Adipose tissue (tissue), 3 donors: Measurements from ENCODE around the gene GAGE12J. TPM values are rescaled to one million over a fixed set of nuclear protein-coding genes. Genes with fewer than 3 reads are reported as not detected.
"Not testable (repeated sequence)": the region's sequence is repeated elsewhere in the genome, so short reads cannot be mapped to it uniquely, and the experiment has no call there.

Experiments
- H3K27ac ChIP-seq: one replicate; pipeline ENCODE4 v1.5.1; 2013; ENCODE audit warnings: low read depth, low read length
- WGBS, 3 donors: extraction: QIAGEN DNeasy Blood & Tissue Kit; methylation state at CpG; one replicate each; pipeline ENCODE4 v1.1.7; 2013; 5-methylcytosine and 5-hydroxymethylcytosine counted together
- polyA plus RNA-seq, 3 donors: library from polyadenylated mRNA; stranded (reverse); fragments of 200-250 nt; gene quantifications; one replicate each; pipeline ENCODE4 v1.2.3, GENCODE V29; 2013
- donor health status: healthy with polysubstance abuse.
- donor health status: Bipolar disorder and iron deficiency.
- donor health status: healthy.

GAGE12J gene
- polyA plus RNA-seq, 3 donors: not detected

DNA sequence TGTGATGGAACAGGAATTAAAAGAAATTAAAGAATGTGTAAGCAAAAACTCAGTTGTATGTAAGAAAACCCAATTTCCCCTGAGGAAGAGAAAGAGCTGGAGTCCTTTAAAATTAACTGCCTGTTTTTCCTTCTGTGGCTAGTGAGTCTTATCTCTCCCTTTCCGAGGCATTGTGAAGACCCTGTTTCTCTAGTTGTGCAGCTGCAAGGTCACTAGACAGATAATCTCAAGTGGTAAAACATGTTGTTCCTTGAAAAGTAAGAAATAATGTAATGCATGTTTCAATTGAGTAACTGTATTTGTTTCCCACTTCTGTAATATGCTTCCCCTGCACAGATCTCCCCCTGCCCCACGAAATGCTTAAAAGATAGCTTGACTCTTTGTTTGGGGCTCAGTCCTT, 14.1 kb upstream of the GAGE12J start:
- not testable (repeated sequence) for H3K27ac ChIP-seq
- WGBS, 3 donors: 39 to 59% (median 46%) methylated on average over 2 of the region's 2 CpGs

DNA sequence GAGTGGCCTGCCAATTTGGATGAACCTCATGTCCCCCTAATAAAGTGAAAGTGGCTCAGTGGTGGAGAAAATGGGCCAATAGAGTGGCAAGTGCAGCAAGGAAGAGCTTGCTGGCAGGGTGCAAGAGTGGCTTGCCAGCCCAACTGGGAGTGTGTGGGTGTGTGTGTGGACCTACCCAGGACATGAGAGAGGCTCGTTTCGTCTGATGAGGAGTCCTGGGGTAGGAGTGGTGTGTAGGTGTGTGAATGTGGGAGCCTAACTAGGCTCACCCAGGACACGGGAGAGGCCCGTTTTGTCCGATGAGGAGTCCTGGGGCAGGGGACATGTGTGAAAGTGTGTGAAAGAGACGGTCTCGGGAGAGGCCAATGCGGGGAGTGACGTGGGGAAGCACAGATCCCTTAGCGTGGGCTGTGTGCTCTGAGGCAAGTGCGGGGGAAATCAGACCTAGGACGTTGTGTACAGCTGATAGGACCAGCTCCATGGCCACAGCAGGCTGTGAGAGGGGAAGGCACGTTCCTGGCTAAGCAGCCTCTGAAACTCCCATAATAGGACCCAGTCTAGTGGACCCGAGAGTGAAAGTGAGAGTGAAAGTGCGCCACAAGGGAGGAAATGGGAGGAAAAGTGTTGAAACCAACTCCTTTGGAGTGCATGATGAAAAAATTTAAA, 13.1 kb upstream of the GAGE12J start:
- H3K27ac ChIP-seq: no peak overlapping the region
- WGBS, 3 donors: 40 to 70% (median 57%) methylated on average over 14 to 15 of the region's 15 CpGs

DNA sequence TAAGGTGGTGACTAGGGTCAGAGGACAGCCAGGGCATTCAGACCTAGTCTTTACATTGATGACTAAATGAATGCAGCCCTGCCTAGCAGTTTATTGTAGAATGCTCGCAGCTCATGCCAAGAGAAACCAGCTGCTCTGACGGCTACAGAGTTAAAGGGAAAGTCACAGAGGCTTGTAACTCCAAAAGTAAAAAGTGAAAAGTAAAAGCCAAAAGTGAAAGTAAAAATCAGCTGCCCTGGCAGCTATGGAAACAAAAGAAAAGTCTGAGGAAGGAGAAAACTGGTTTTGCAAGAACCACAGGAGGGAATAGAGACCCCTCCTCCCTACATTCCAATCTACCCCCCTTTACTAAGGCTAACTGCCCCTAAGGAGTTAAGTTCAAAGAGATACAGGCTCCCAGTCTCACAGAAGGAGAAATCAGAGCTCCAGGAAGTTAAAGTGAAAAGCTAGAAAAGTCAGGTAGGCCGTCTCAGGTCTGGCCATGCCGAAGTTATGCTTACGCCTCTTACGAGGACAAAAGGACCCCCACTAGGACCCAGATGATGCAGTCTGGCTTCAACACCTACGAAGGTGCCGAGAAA, 12.3 kb upstream of the GAGE12J start:
- no peak overlapping the region for H3K27ac ChIP-seq
- 3 to 20% (median 8%) methylated on average over 8 of the region's 8 CpGs for WGBS, 3 donors

DNA sequence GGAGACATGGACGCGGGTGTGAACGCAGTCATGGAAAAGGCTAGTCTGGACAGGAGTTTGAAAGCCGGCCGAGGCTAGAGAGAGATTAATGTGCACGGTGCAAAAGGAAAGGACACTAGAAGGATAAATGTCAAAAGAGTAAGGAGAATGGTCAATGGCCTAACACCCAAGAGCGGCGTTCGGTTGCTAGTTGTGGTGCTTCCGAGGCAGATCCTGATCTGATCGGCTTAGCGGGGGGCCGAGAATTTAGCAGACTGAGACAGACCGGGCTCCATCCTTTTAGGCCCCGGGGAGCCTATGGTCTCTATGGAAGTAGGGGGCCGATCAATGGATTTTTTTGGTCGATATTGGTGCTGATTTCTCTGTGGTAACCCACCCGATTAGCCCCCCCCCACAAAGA, 11.5 kb upstream of the GAGE12J start:
- 80 to 84% (median 83%) methylated on average over 17 to 18 of the region's 18 CpGs for WGBS, 3 donors
- H3K27ac ChIP-seq: no peak overlapping the region

DNA sequence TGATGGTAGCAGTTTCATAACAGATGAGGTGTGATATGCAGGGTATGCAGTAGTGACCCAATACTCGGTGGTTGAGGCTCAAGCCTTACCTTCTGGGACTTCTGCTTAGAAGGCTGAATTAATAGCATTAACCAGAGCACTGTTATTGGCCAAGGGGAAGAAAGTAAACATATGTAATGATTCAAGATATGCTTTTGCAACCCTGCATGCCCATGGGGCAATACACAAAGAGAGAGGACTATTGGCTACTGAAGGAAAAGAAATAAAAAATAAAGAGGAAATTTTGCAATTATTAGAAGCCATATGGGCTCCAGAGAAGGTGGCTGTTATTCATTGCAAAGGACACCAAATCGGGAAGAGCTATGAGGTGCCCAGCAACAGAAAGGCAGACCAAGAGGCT, 9.7 kb upstream of the GAGE12J start:
- 57 to 89% (median 65%) methylated on average over 2 of the region's 2 CpGs for WGBS, 3 donors
- H3K27ac ChIP-seq: no peak overlapping the region

DNA sequence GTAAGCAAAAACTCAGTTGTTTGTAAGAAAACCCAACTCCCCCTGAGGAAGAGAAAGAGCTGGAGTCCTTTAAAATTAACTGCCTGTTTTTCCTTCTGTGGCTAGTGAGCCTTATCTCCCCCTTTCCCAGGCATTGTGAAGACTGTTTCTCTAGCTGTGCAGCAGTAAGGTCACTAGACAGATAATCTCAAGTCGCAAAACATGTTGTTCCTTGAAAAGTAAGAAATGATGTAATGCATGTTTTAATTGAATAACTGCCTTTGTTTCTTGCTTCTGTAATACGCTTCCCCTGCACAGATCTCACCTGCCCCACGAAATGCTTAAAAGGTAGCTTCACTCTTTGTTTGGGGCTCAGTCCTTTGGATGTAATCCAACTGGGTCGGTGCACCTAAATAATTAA, 5.8 kb upstream of the GAGE12J start:
- no peak overlapping the region for H3K27ac ChIP-seq
- 53 to 76% (median 64%) methylated on average over 4 of the region's 4 CpGs for WGBS, 3 donors

DNA sequence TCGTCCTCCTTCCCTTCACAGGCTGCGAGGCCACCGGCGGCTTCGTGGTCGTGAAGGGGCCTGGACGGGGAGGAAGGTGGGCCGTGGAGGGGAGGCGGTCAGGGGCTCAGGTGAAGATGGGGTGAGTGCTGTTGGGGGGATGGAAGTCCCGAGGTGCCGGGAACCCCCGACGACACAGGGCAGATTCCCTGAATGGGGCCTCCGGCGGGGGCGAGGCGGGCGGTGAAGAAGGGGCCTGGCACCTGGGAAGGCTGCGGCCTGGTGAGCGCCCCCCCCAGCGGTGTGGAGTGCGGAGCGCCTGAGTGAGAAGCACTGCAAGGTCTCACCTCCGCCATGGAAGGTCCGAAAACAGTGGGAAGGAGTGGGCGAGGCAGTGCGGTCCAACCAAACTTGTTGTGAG, 429 bp downstream of the GAGE12J start:
- WGBS, 3 donors: no CpG with 5 or more reads among the region's 27 CpGs

DNA sequence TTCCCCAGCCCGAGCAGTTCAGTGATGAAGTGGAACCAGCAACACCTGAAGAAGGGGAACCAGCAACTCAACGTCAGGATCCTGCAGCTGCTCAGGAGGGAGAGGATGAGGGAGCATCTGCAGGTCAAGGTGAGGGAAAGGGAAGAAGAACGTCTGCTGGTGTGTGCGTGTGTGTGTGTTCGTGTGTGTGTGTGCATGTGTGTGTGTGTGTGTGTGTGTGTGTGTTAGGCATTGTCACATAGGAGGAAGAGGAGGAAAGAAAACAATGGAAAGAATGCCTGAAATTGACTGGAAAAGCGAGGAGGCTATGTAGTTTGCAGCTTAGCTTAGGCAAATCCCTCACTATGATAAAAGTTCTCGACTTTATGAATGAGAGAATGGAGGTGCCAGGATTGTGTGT, 1.9 kb downstream of the GAGE12J start:
- not testable (repeated sequence) for H3K27ac ChIP-seq
- WGBS, 3 donors: 100% methylated on average over 1 of the region's 7 CpGs; no CpG with 5 or more reads in 2 of the 3 donors

More for the DNA sequence above, 429 bp downstream of the GAGE12J start:
- not testable (repeated sequence) for H3K27ac ChIP-seq

DNA sequence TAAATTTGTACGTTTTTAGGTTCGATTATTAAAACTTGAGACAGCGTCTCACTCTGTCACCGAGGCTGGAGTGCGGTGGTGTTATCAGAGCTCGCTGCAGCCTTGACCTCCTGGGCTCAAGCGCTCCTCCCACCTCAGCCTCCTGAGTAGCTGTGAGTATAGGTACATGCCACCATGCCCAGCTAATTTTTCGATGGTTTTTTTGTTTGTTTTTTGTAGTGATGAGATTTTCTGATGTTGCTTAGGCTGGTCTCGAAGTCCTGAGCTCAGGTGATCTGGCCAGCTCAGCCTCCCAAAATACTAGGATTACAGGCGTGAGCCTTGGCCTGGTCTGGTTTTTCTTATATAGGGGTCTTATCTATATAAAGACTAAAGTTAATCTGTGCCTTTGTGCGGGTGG, 8.6 kb downstream of the GAGE12J start:
- 76 to 95% (median 89%) methylated on average over 2 to 3 of the region's 11 CpGs for WGBS, 3 donors
- H3K27ac ChIP-seq: not testable (repeated sequence)

DNA sequence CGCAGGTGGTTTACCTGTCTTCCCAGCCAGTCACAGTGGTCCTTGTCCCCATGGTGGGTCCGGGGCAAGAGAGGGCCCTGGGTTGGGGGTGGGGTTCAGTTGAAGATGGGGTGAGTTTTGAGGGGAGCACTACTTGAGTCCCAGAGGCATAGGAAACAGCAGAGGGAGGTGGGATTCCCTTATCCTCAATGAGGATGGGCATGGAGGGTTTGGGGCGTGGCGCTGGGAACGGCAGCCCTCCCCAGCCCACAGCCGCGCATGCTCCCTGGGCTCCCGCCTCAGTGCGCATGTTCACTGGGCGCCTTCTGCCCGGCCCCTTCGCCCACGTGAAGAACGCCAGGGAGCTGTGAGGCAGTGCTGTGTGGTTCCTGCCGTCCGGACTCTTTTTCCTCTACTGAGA, 9.4 kb downstream of the GAGE12J start, which contains the start of gene GAGE13:
Gene GAGE13 (plus strand): TSS at position 301 of the 400 bp plus-strand sequence. CDS start 1,156 bp downstream, outside the sequence.
- WGBS, 3 donors: no CpG with 5 or more reads among the region's 16 CpGs
- H3K27ac ChIP-seq: not testable (repeated sequence)

DNA sequence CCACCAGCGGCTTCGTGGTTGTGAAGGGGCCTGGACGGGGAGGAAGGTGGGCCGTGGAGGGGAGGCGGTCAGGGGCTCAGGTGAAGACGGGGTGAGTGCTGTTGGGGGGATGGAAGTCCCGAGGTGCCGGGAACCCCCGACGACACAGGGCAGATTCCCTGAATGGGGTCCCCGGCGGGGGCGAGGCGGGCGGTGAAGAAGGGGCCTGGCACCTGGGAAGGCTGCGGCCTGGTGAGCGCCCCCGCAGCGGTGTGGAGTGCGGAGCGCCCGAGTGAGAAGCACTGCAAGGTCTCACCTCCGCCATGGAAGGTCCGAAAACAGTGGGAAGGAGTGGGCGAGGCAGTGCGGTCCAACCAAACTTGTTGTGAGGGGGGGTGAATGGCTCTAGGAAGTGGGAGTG, 10.0 kb downstream of the GAGE12J start:
- not testable (repeated sequence) for H3K27ac ChIP-seq
- WGBS, 3 donors: no CpG with 5 or more reads among the region's 26 CpGs

DNA sequence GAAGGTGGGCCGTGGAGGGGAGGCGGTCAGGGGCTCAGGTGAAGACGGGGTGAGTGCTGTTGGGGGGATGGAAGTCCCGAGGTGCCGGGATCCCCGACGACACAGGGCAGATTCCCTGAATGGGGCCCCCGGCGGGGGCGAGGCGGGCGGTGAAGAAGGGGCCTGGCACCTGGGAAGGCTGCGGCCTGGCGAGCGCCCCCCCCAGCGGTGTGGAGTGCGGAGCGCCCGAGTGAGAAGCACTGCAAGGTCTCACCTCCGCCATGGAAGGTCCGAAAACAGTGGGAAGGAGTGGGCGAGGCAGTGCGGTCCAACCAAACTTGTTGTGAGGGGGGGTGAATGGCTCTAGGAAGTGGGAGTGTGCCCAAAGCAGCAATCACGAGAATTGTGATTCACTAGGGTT, 19.6 kb downstream of the GAGE12J start:
- not testable (repeated sequence) for H3K27ac ChIP-seq
- 90 to 100% (median 95%) methylated on average over 2 to 14 of the region's 24 CpGs for WGBS, 3 donors

DNA sequence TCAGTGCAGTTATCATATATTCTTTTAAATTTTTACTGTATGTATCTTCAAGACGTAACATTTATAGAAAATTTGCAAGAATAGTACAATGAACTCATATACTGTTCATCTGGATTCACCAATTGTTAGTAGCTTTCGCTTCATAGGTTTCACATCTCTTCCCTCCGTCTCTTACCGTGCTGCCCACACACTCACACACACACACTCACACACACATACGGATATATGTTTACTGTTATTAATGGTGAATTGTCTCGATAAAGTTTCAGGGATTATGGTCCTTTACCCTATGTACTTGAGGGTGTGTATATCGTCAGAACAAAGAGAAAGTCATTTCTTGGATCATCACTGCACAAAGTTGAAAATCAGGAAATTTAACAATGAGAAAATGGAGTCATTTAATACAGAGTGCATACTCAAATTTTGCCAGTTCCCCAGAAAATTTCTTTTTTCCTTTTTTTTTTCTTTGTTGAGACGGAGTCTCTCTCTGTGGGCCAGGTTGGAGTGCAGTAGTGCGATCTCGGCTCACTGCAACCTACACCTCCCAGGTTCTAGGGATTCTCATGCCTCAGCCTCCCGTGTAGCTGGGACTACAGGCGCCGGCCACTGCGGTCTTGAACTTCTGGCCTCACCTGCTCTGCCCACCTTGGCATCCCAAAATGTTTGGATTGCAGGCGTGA, 22.8 kb downstream of the GAGE12J start:
- not testable (repeated sequence) for H3K27ac ChIP-seq
- WGBS, 3 donors: 72 to 75% (median 74%) methylated on average over 11 of the region's 15 CpGs

DNA sequence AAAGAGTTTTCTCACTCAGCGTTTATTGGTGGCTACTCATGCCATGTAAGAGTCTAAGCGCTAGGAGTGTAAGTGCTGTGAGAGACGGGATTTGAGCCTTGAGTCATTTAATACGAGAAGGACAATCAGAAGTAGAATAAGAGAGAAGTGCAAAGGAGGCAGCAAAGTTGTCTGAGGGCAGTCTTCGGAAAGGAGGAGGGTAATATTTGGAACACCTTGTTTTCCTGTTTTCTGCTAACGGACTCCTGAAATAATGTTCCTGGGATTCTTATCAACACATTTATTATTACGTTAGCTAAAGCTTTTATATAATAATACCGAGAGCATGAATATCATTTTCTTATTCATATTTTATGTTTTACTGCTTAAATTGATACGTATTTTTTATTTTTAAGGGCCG, 23.6 kb downstream of the GAGE12J start:
- 78 to 86% (median 84%) methylated on average over 2 to 6 of the region's 10 CpGs for WGBS, 3 donors
- H3K27ac ChIP-seq: not testable (repeated sequence)

DNA sequence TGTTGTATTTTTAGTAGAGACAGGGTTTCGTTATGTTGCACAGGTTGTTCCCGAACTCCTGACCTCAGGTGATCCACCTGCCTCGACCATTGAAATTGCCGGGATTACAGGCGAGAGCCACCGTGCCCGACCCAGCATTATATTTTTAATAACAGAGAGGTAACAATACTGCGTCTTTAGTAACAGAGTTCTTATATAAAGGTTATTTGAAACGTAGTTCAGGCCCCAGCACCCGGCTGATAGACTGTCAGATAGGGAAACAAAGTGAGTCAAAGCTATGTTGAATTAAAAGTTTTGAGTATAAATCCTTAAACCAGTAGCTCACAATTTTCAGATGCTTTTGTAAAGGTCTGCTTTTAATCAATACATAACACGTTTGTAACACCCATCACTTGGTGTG, 24.3 kb downstream of the GAGE12J start:
- WGBS, 3 donors: 84 to 91% (median 89%) methylated on average over 7 of the region's 11 CpGs
- H3K27ac ChIP-seq: not testable (repeated sequence)

Other genes with a start within 250 kb of the GAGE12J start
- gene PRAF2, start 248.0 kb upstream of the GAGE12J start, polyA plus RNA-seq: 10 to 100 TPM in 2 of 3 donors, 1 to 10 TPM in 1; 5.9 to 25.4 (median 15.8) TPM
- gene WDR45, start 242.2 kb upstream of the GAGE12J start, polyA plus RNA-seq: 10 to 100 TPM; 49.9 to 92.9 (median 88.5) TPM
- 10 to 100 TPM in 2 of 3 donors, 1 to 10 TPM in 1; 8.7 to 19.0 (median 12.9) TPM for gene GPKOW, start 198.3 kb upstream of the GAGE12J start, polyA plus RNA-seq
- 10 to 100 TPM in 1 of 3 donors, 1 to 10 TPM in 2; 3.3 to 12.7 (median 3.4) TPM for gene MAGIX, start 159.3 kb upstream of the GAGE12J start, polyA plus RNA-seq
- gene PLP2, start 150.1 kb upstream of the GAGE12J start, polyA plus RNA-seq: 100 to 1,000 TPM in 2 of 3 donors, 10 to 100 TPM in 1; 82.9 to 246 (median 116) TPM
- gene PRICKLE3, start 135.7 kb upstream of the GAGE12J start, polyA plus RNA-seq: 1 to 10 TPM; 6.0 to 8.4 (median 7.8) TPM
- 1 to 10 TPM; 1.4 to 6.8 (median 2.1) TPM for gene SYP, start 121.8 kb upstream of the GAGE12J start, polyA plus RNA-seq
- under 1 TPM; 0.10 to 0.79 (median 0.10) TPM for gene CACNA1F, start 88.7 kb upstream of the GAGE12J start, polyA plus RNA-seq
- 10 to 100 TPM in 1 of 3 donors, 1 to 10 TPM in 2; 7.6 to 11.4 (median 9.8) TPM for gene CCDC22, start 86.6 kb upstream of the GAGE12J start, polyA plus RNA-seq
- gene FOXP3, start 57.3 kb upstream of the GAGE12J start, polyA plus RNA-seq: under 1 TPM; 0.11 to 0.16 (median 0.12) TPM
- 1 to 10 TPM; 2.4 to 3.1 (median 2.8) TPM for gene PPP1R3F, start 52.2 kb upstream of the GAGE12J start, polyA plus RNA-seq
- not detected for gene GAGE10, start 18.4 kb upstream of the GAGE12J start, polyA plus RNA-seq
- not detected for gene GAGE13, start 9.5 kb downstream of the GAGE12J start, polyA plus RNA-seq
- not detected for gene GAGE12C, start 210.1 kb downstream of the GAGE12J start, polyA plus RNA-seq
- not detected for gene GAGE12D, start 219.7 kb downstream of the GAGE12J start, polyA plus RNA-seq
- not detected for gene GAGE12E, start 229.3 kb downstream of the GAGE12J start, polyA plus RNA-seq
- gene GAGE12F, start 238.8 kb downstream of the GAGE12J start, polyA plus RNA-seq: not detected
- not detected for gene GAGE12G, start 248.4 kb downstream of the GAGE12J start, polyA plus RNA-seq